Panc1 (cell line): Measurements from ENCODE around the gene NFATC2. TPM values are rescaled to one million over a fixed set of nuclear protein-coding genes. Genes with fewer than 3 reads are reported as not detected.

Experiments used
- ATAC-seq: fragments of 200-7000 bp; cut with Tn5 transposase; 2 replicates; pipeline ENCODE4 v1.9.1; 2020; ENCODE audit warnings: mild to moderate bottlenecking, moderate library complexity
- BruUV-seq: library from RNA; stranded (reverse); fragments of 400-500 nt; replicated peaks from 2 replicates; lab custom pipeline; 2021; lab: Mats Ljungman, UMichigan
- CTCF ChIA-PET: fragments of 300-600 bp; sonication (Branson Sonifier 250); formaldehyde crosslinking; loops from one replicate; lab custom pipeline; 2022; ENCODE audit warnings: antibody characterized with exemption; lab: Charles Lee
- POLR2A ChIA-PET: fragments of 300-600 bp; sonication (Branson Sonifier 250); formaldehyde crosslinking; loops from one replicate; lab custom pipeline; 2022; ENCODE audit warnings: antibody characterized with exemption; lab: Charles Lee
- DNase-seq: peaks from one replicate; pipeline ENCODE4 v3.0.0-alpha.2; 2010; ENCODE audit warnings: low read depth, low spot score
- H3K27ac ChIP-seq: 2 replicates; pipeline ENCODE4 v1.5.1; 2011; ENCODE audit warnings: mild to moderate bottlenecking, low read length, inconsistent platforms
- H3K27me3 ChIP-seq: fragments of 200-500 bp; sonication (Bioruptor generic); 2 replicates; pipeline ENCODE4 v1.6.0; 2014; ENCODE audit warnings: low read length, inconsistent platforms; ENCODE audit not compliant: control insufficient read depth, insufficient read depth
- H3K36me3 ChIP-seq: fragments of 200-500 bp; sonication (Bioruptor generic); 2 replicates; pipeline ENCODE4 v1.5.1; 2014; ENCODE audit warnings: inconsistent platforms, mild to moderate bottlenecking, low read length, moderate library complexity; ENCODE audit not compliant: control insufficient read depth, insufficient read depth
- H3K4me1 ChIP-seq: 2 replicates; pipeline ENCODE4 v1.5.1; 2011; ENCODE audit warnings: inconsistent platforms, mild to moderate bottlenecking, low read length, moderate library complexity; ENCODE audit not compliant: control insufficient read depth, insufficient read depth
- H3K4me3 ChIP-seq, 2 experiments: 2 replicates each; pipeline ENCODE4 v1.5.1; 2011 to 2012; ENCODE audit warnings: low read depth in 2 of 2, low read length in 2 of 2, mild to moderate bottlenecking in 2 of 2, inconsistent platforms in 1 of 2, moderate library complexity in 1 of 2
- H3K9me3 ChIP-seq: fragments of 200-500 bp; sonication (Bioruptor generic); 2 replicates; pipeline ENCODE4 v1.5.1; 2014; ENCODE audit warnings: low read depth, mild to moderate bottlenecking, inconsistent platforms, low read length, moderate library complexity; ENCODE audit not compliant: control insufficient read depth, insufficient read depth
- POLR2AphosphoS5 ChIP-seq: IDR thresholded peaks from 2 replicates; pipeline ENCODE4 v1.6.1; 2012; ENCODE audit warnings: mild to moderate bottlenecking, low read depth, low read length, moderate library complexity
- SIN3A ChIP-seq: IDR thresholded peaks from 2 replicates; pipeline ENCODE4 v1.6.1; 2012; ENCODE audit warnings: low read depth, mild to moderate bottlenecking, low read length, moderate library complexity, borderline replicate concordance; ENCODE audit not compliant: insufficient read depth
- TCF7L2 ChIP-seq: IDR thresholded peaks from 2 replicates; pipeline ENCODE4 v1.6.1; 2011; ENCODE audit warnings: mild to moderate bottlenecking, low read depth, low read length, inconsistent platforms
- in situ Hi-C: cut with HindIII; loops from 2 replicates; pipeline ENCODE4 v1.10.0; 2016; ENCODE audit warnings: low sequenced_read_pairs, low pct_unique_long_range_greater_than_20kb
- intact Hi-C: fragments of 100-400 bp; cut with micrococcal nuclease; formaldehyde crosslinking; loops from one replicate; pipeline ENCODE4 v1.10.0; 2022; ENCODE audit not compliant: unreplicated experiment
- total RNA-seq: library from RNA; stranded (reverse); gene quantifications from one replicate; pipeline ENCODE4 v1.2.1, GENCODE V29; 2021; ENCODE audit not compliant: unreplicated experiment
- TF ChIP-seq, protein P1 (sequence below), 2 experiments: IDR thresholded peaks; 2 replicates each; pipeline ENCODE4 v1.6.1; 2011 to 2012; ENCODE audit warnings: low read depth in 2 of 2, control low read depth in 1 of 2, low read length in 1 of 2, mild to moderate bottlenecking in 1 of 2, moderate library complexity in 1 of 2; ENCODE audit not compliant: insufficient read depth in 1 of 2
- TF ChIP-seq, protein P2 (sequence below): fragments of 450-650 bp; IDR thresholded peaks from 2 replicates; pipeline ENCODE4 v1.5.1; 2017; ENCODE audit warnings: mild to moderate bottlenecking

NFATC2 gene
- total RNA-seq, 1 experiment from 2014 or later = 10.6 TPM

DNA sequence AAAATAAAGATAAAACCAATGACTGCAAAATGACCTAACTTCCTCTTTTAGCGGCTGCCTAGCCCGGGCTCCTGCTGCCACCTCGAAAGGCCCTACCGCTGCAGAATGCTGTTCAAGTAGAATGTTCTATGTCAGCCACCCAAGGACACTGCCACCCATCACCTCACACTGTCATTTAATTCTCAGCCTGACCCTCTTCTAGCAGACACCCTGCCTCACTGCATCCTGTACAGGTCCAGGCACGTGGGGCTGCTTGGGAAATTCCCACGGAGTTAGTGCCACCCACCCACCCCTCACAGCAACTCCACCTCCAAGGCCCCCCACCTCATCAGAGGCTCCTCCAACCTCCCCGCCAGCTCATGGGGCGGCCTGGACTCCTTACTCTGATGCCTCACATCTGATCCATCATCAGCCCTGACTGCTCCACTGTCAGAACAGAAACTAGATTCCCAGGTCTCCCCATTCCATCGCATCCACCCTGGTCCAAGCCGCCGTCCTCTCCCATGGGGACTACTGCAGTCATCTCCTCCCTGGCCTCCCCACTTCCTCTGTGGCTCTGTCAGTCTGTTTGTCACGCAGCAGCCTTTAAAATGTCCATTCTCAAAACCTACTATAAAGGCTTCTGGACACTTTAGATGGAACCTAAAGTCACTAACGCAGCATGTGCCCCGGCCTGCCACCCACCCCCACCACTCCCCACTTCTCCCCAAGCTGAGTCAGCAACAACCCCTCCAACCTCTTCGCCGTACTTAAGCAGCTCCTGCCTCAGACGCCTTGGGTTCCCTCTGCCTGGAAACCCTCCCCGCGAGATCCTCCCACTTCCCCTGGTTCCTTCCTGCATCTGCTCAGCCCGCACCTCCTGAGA lies 17.0 kb downstream of the NFATC2 start:
- H3K27ac ChIP-seq = no peak overlapping the region
- ChIA-PET CTCF (no interaction called here), POLR2A (no interaction called here)
- peaks cover 26% of the 10 kb centered on the region for H3K4me1 ChIP-seq
- DNase-seq (no peak), ATAC-seq (no peak)
- no peak overlapping the region for H3K4me3 ChIP-seq
- H3K9me3 ChIP-seq = no peaks in the 10 kb centered on the region
- no TSS peak for BruUV-seq
- no peaks in the 10 kb centered on the region for H3K27me3 ChIP-seq
- no peaks in the 10 kb centered on the region for H3K36me3 ChIP-seq
- in situ Hi-C loops = no loop called here
- intact Hi-C loops = no loop called here
- TF ChIP-seq, protein P1, sequence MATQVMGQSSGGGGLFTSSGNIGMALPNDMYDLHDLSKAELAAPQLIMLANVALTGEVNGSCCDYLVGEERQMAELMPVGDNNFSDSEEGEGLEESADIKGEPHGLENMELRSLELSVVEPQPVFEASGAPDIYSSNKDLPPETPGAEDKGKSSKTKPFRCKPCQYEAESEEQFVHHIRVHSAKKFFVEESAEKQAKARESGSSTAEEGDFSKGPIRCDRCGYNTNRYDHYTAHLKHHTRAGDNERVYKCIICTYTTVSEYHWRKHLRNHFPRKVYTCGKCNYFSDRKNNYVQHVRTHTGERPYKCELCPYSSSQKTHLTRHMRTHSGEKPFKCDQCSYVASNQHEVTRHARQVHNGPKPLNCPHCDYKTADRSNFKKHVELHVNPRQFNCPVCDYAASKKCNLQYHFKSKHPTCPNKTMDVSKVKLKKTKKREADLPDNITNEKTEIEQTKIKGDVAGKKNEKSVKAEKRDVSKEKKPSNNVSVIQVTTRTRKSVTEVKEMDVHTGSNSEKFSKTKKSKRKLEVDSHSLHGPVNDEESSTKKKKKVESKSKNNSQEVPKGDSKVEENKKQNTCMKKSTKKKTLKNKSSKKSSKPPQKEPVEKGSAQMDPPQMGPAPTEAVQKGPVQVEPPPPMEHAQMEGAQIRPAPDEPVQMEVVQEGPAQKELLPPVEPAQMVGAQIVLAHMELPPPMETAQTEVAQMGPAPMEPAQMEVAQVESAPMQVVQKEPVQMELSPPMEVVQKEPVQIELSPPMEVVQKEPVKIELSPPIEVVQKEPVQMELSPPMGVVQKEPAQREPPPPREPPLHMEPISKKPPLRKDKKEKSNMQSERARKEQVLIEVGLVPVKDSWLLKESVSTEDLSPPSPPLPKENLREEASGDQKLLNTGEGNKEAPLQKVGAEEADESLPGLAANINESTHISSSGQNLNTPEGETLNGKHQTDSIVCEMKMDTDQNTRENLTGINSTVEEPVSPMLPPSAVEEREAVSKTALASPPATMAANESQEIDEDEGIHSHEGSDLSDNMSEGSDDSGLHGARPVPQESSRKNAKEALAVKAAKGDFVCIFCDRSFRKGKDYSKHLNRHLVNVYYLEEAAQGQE (IDR thresholded peaks at IDR 0.05; ENCODE audit: insufficient read depth in 1 of 2, low read depth in 2 of 2, low read length in 1 of 2) = no peak
- TF ChIP-seq SIN3A (no peak), POLR2AphosphoS5 (no peak), TCF7L2 (no peak)
- TF ChIP-seq, protein P2, sequence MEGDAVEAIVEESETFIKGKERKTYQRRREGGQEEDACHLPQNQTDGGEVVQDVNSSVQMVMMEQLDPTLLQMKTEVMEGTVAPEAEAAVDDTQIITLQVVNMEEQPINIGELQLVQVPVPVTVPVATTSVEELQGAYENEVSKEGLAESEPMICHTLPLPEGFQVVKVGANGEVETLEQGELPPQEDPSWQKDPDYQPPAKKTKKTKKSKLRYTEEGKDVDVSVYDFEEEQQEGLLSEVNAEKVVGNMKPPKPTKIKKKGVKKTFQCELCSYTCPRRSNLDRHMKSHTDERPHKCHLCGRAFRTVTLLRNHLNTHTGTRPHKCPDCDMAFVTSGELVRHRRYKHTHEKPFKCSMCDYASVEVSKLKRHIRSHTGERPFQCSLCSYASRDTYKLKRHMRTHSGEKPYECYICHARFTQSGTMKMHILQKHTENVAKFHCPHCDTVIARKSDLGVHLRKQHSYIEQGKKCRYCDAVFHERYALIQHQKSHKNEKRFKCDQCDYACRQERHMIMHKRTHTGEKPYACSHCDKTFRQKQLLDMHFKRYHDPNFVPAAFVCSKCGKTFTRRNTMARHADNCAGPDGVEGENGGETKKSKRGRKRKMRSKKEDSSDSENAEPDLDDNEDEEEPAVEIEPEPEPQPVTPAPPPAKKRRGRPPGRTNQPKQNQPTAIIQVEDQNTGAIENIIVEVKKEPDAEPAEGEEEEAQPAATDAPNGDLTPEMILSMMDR = no peak

DNA sequence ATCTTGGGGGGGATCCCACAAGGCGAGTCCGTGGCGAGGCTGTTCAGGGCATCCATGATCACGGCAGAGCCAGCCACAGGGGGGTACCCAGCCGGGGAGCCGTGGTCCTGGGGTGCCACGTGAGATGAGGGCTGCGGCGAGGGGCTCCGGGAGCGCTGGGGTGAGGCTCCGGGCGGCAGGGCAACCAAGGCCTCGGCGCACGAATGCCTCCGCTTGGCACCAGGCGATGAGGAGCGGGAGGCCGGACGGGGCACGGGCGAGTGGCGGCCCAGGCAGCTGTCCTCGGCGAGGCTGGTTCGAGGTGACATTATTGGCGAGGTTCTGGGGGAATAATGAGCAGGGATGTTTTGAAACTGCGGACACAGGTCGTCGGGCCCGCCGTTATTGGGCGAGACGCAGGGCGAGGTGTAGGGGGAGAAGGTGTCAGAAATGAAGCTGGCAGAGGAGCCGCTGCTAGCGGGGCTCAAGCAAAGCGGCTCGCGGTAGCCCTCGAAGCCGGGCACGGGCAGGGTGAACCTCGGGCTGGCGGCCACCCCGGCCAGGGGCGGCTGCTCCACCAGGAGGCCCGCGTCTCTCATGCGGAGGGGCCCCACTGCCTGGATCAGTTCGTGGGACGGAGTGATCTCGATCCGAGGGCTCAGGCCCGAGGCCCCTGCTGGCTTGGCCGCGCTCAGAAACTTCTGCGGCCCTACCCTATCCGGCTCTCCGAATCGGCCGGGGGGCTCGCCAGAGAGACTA lies 19.1 kb downstream of the NFATC2 start:
- ATAC-seq (no peak), DNase-seq (no peak)
- H3K36me3 ChIP-seq = no peaks in the 10 kb centered on the region
- H3K27ac ChIP-seq = no peak overlapping the region
- H3K4me1 ChIP-seq = peaks cover 13% of the 10 kb centered on the region
- no TSS peak for BruUV-seq
- H3K27me3 ChIP-seq = no peaks in the 10 kb centered on the region
- in situ Hi-C loops = no loop called here
- no peaks in the 10 kb centered on the region for H3K9me3 ChIP-seq
- intact Hi-C loops = no loop called here
- no peak overlapping the region for H3K4me3 ChIP-seq
- TF ChIP-seq TCF7L2 (no peak), POLR2AphosphoS5 (no peak)
- TF ChIP-seq, protein P2 = no peak
- TF ChIP-seq, protein P1 (IDR thresholded peaks at IDR 0.05; ENCODE audit: insufficient read depth in 1 of 2, low read depth in 2 of 2, low read length in 1 of 2) = no peak
- ChIA-PET POLR2A (no interaction called here), CTCF (no interaction called here)
